Suprapubic skin (tissue), 4 donors: Measurements from ENCODE around the gene IFI16. TPM values are rescaled to one million over a fixed set of nuclear protein-coding genes. Genes with fewer than 3 reads are reported as not detected.
A peak's percentile ranks its signal among the peaks of the same experiment; 100 is the strongest.
"Not testable (repeated sequence)": the region's sequence is repeated elsewhere in the genome, so short reads cannot be mapped to it uniquely, and the experiment has no call there.

Experiments
- DNase-seq, 2 donors: peaks; one replicate each; pipeline ENCODE4 v3.0.0-alpha.2; 2019; ENCODE audit warnings: low spot score in 2 of 2
- H3K27ac ChIP-seq: fragments of 200-600 bp; sonication (generic); one replicate; pipeline ENCODE4 v1.5.1; 2019
- H3K27me3 ChIP-seq: fragments of 200-600 bp; sonication (generic); one replicate; pipeline ENCODE4 v1.5.1; 2019
- H3K36me3 ChIP-seq: fragments of 200-600 bp; sonication (generic); one replicate; pipeline ENCODE4 v1.5.1; 2019
- H3K4me1 ChIP-seq: fragments of 200-600 bp; sonication (generic); one replicate; pipeline ENCODE4 v1.5.1; 2019
- H3K4me3 ChIP-seq: fragments of 200-600 bp; sonication (generic); one replicate; pipeline ENCODE4 v1.5.1; 2019; ENCODE audit warnings: mild to moderate bottlenecking
- H3K9me3 ChIP-seq: fragments of 200-600 bp; sonication (generic); one replicate; pipeline ENCODE4 v1.5.1; 2019
- CTCF ChIP-seq, 2 donors: fragments of 200-600 bp in 1 of 2; fragments of 450-650 bp in 1 of 2; sonication (generic) in 1 of 2; IDR thresholded peaks; one replicate each; pipeline ENCODE4 v1.5.1; 2016 to 2019; ENCODE audit warnings: antibody characterized with exemption in 2 of 2, mild to moderate bottlenecking in 1 of 2, moderate library complexity in 1 of 2
- EP300 ChIP-seq: sonication (generic); formaldehyde crosslinking; IDR thresholded peaks from one replicate; pipeline ENCODE4 v1.6.1; 2017; ENCODE audit warnings: antibody characterized with exemption
- POLR2A ChIP-seq, 2 donors: fragments of 450-650 bp; IDR thresholded peaks; one replicate each; pipeline ENCODE4 v1.6.1; 2017; ENCODE audit warnings: antibody characterized with exemption in 2 of 2, mild to moderate bottlenecking in 2 of 2, moderate library complexity in 2 of 2
- POLR2AphosphoS5 ChIP-seq, 3 donors: sonication (generic); formaldehyde crosslinking; IDR thresholded peaks; one replicate each; pipeline ENCODE4 v1.6.1; 2017; ENCODE audit warnings: antibody characterized with exemption in 3 of 3
- WGBS: methylation state at CpG from one replicate; pipeline ENCODE4 v1.1.5; 2018; 5-methylcytosine and 5-hydroxymethylcytosine counted together
- total RNA-seq, 4 donors: library from RNA; depleted of rRNA; stranded (reverse); fragments of >200 nt; gene quantifications; one replicate each; pipeline ENCODE4 v1.1.0, GENCODE V29; 2016

IFI16 gene
- total RNA-seq, 4 donors from 2014 or later, result 52.3 to 70.4 (median 66.0) TPM

- no peak for DNase-seq
- WGBS, result 85% methylated on average over 7 of the region's 7 CpGs
- Histone ChIP-seq H3K36me3 (peaks cover 71% of the 10 kb centered on the region), H3K27me3 (no peaks in the 10 kb centered on the region), H3K4me1 (no peaks in the 10 kb centered on the region), H3K4me3 (no peak overlapping the region), H3K9me3 (no peaks in the 10 kb centered on the region), H3K27ac (no peak overlapping the region)
- TF ChIP-seq CTCF (IDR thresholded peaks at IDR 0.05) (no peak), POLR2A (IDR thresholded peaks at IDR 0.05) (no peak), POLR2AphosphoS5 (IDR thresholded peaks at IDR 0.05) (no peak), EP300 (no peak)
Observed at GRCh38 chr1:159040893-159041724, 31.4 kb downstream of the IFI16 start.

- peaks cover 61% of the 10 kb centered on the region for H3K36me3 ChIP-seq
- H3K4me3 ChIP-seq, H3K4me1 ChIP-seq, H3K9me3 ChIP-seq, H3K27ac ChIP-seq, DNase-seq, H3K27me3 ChIP-seq: not testable (repeated sequence)
- 62% methylated on average over 1 of the region's 1 CpG for WGBS
Observed at GRCh38 chr1:159046486-159046885, 36.8 kb downstream of the IFI16 start.

- no peaks in the 10 kb centered on the region for H3K27me3 ChIP-seq
- TF ChIP-seq POLR2AphosphoS5 (IDR thresholded peaks at IDR 0.05), result no peak
- TF ChIP-seq CTCF (IDR thresholded peaks at IDR 0.05), result no peak
- no peak for TF ChIP-seq POLR2A (IDR thresholded peaks at IDR 0.05)
- TF ChIP-seq EP300, result no peak
- WGBS, result 98% methylated on average over 2 of the region's 2 CpGs
- H3K27ac ChIP-seq, result no peak overlapping the region
- DNase-seq, result no peak
- H3K4me3 ChIP-seq, result no peak overlapping the region
- peaks cover 14% of the 10 kb centered on the region for H3K4me1 ChIP-seq
- no peaks in the 10 kb centered on the region for H3K9me3 ChIP-seq
- peaks cover 82% of the 10 kb centered on the region for H3K36me3 ChIP-seq
Observed at GRCh38 chr1:159051436-159051835, 41.7 kb downstream of the IFI16 start.

- peaks cover 65% of the 10 kb centered on the region for H3K36me3 ChIP-seq
- peaks cover 14% of the 10 kb centered on the region for H3K4me1 ChIP-seq
Observed at GRCh38 chr1:159054427-159054826, 44.7 kb downstream of the IFI16 start.

GRCh38 chr1:159055181-159055641 lies 45.5 kb downstream of the IFI16 start:
- 53% methylated on average over 5 of the region's 5 CpGs for WGBS
- Histone ChIP-seq H3K27me3 (no peaks in the 10 kb centered on the region), H3K27ac (peak overlapping the region; percentile 28), H3K9me3 (no peaks in the 10 kb centered on the region), H3K4me3 (no peak overlapping the region), H3K4me1 (peaks cover 14% of the 10 kb centered on the region), H3K36me3 (peaks cover 58% of the 10 kb centered on the region)
- TF ChIP-seq CTCF (IDR thresholded peaks at IDR 0.05), result no peak
- TF ChIP-seq POLR2A (IDR thresholded peaks at IDR 0.05), result no peak
- no peak for TF ChIP-seq POLR2AphosphoS5 (IDR thresholded peaks at IDR 0.05)
- TF ChIP-seq EP300, result no peak
- DNase-seq, result no peak

More at GRCh38 chr1:159054427-159054826, 44.7 kb downstream of the IFI16 start:
- Histone ChIP-seq H3K4me3 (no peak overlapping the region), H3K9me3 (no peaks in the 10 kb centered on the region), H3K27me3 (no peaks in the 10 kb centered on the region), H3K27ac (no peak overlapping the region)
- no peak for DNase-seq
- 34% methylated on average over 2 of the region's 2 CpGs for WGBS
- TF ChIP-seq POLR2A (IDR thresholded peaks at IDR 0.05) (no peak), POLR2AphosphoS5 (IDR thresholded peaks at IDR 0.05) (no peak), EP300 (no peak), CTCF (IDR thresholded peaks at IDR 0.05) (no peak)
